Activated CD4-positive, alpha-beta memory T cell treated with anti-CD3 and anti-CD28 coated beads for 36 hours (primary cell): ENCODE results near the gene PYGO1. TPM values are rescaled to one million over a fixed set of nuclear protein-coding genes. Genes with fewer than 3 reads are reported as not detected.
"Not testable (repeated sequence)": the region's sequence is repeated elsewhere in the genome, so short reads cannot be mapped to it uniquely, and the experiment has no call there.

Source experiments
- CTCF ChIA-PET: fragments of 350-600 bp; sonication (Branson Sonifier 250); formaldehyde crosslinking; loops from one replicate; lab custom pipeline; 2021; ENCODE audit warnings: antibody characterized with exemption, inconsistent platforms; lab: Charles Lee
- POLR2A ChIA-PET: fragments of 350-600 bp; sonication (Branson Sonifier 250); formaldehyde crosslinking; loops from one replicate; lab custom pipeline; 2021; ENCODE audit warnings: antibody characterized with exemption; lab: Charles Lee
- DNase-seq: peaks from one replicate; pipeline ENCODE4 v3.0.0-alpha.2; 2020
- H3K27ac Mint-ChIP-seq: one replicate; pipeline ENCODE4 v1.8.0; 2021; ENCODE audit warnings: mixed read lengths
- H3K27me3 Mint-ChIP-seq: one replicate; pipeline ENCODE4 v1.8.0; 2021; ENCODE audit warnings: mixed read lengths
- H3K36me3 Mint-ChIP-seq: one replicate; pipeline ENCODE4 v1.8.0; 2021; ENCODE audit warnings: mixed read lengths
- H3K4me1 Mint-ChIP-seq: one replicate; pipeline ENCODE4 v1.8.0; 2021; ENCODE audit warnings: low read depth, mixed read lengths
- H3K4me3 Mint-ChIP-seq: one replicate; pipeline ENCODE4 v1.8.0; 2021; ENCODE audit warnings: mild to moderate bottlenecking, mixed read lengths
- H3K9me3 Mint-ChIP-seq: one replicate; pipeline ENCODE4 v1.8.0; 2021; ENCODE audit warnings: mixed read lengths
- intact Hi-C: fragments of 100-400 bp; cut with micrococcal nuclease; formaldehyde crosslinking; loops from one replicate; pipeline ENCODE4 v1.15.1; 2023
- total RNA-seq, 2 experiments: library from RNA; stranded (reverse); gene quantifications; one replicate each; pipeline ENCODE4 v1.2.3, GENCODE V29; 2021

Gene PYGO1
- total RNA-seq, 2 experiments from 2014 or later = not detected

DNA sequence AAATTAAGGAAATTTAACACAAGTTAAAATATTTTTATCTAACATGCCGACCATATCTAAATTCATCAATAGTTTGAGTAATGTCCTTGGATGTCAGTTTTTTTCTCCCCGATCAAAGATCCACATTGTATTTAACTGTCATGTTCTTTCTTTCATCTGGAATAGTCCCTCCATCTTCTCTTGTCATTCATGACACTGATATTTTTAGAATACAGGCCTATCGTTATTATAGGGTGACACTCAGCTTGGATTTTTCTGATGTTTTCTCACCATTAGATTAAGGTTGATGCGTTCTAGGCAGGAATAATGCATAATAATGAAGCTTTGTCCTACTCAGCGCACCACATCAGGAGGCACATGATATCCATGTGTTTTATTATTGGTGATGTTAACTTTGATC, 13.2 kb upstream of the PYGO1 start:
- intact Hi-C loops = no loop called here
- Mint-ChIP-seq H3K27me3 (peaks cover 4% of the 10 kb centered on the region), H3K4me1 (no peaks in the 10 kb centered on the region), H3K36me3 (no peaks in the 10 kb centered on the region), H3K9me3 (no peaks in the 10 kb centered on the region), H3K4me3 (no peak overlapping the region), H3K27ac (no peak overlapping the region)
- DNase-seq = no peak
- ChIA-PET CTCF (interaction anchor here (0.7 kb wide), 1 partner anchor 759 kb away, joined by 3 read pairs; no protein-coding TSS in a partner anchor), POLR2A (no interaction called here)

DNA sequence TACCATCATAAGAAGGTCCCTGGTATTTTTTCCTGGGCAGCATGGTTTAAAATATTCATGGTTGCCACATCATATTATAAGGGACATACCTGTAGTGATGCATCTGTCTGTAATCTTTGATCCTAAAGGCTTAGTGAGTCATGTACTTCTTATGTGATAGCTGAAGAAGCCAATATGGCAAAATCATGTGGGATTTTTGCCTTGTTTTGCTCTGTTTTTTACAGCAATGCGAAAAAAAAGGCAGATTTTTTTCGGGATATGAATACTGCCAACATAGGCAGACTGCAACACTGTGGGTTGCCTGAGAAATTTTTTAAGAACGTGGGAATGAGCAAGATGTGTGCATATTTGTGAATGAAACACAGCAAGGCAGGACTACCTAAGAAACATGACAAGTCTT, 11.3 kb upstream of the PYGO1 start:
- Mint-ChIP-seq H3K27ac (no peak overlapping the region), H3K27me3 (peaks cover 4% of the 10 kb centered on the region), H3K4me3 (no peak overlapping the region), H3K9me3 (no peaks in the 10 kb centered on the region), H3K4me1 (no peaks in the 10 kb centered on the region), H3K36me3 (no peaks in the 10 kb centered on the region)
- ChIA-PET CTCF (no interaction called here), POLR2A (no interaction called here)
- intact Hi-C loops = no loop called here
- DNase-seq = no peak

DNA sequence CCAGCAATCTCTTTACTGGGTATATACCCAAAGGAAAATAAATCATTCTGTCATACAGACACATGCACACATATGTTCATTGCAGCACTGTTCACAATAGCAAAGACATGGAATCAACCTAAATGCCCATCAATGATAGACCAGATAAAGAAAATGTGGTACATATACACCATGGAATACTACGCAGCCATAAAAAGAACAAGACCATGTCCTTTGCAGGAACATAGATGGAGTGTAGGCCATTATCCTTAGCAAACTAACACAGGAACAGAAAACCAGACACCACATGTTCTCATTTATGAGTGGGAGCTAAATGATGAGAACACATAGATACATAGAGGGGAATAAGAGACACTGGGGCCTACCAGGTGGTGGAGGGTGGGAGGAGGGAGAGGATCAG, 4.9 kb upstream of the PYGO1 start:
- peaks cover 28% of the 10 kb centered on the region for H3K27me3 Mint-ChIP-seq
- CTCF ChIA-PET = interaction anchor here (1.1 kb wide), 1 partner anchor 66 kb away, joined by 3 read pairs; no protein-coding TSS in a partner anchor
- H3K27ac Mint-ChIP-seq, H3K36me3 Mint-ChIP-seq, intact Hi-C loops, DNase-seq, H3K4me1 Mint-ChIP-seq, H3K9me3 Mint-ChIP-seq, POLR2A ChIA-PET, H3K4me3 Mint-ChIP-seq: not testable (repeated sequence)

DNA sequence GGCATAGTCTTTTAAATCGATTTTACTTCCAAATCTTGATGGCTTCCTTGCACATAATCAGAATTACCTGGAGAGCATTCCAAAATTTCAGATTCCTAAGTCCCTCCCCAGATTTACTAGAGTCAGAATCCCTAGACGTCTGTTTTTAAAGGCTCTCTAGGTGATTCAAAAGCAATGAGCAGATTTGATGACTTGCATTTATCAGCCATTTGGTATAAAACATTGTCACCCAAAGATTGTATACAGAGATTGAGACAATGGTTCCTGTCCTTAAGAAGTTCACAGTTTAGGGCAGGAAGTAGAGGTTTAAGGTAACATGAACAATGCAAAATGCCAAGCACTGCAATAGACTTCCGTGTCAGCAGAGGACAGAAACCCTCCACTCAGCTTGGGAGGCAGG, 2.6 kb upstream of the PYGO1 start:
- Mint-ChIP-seq H3K4me1 (no peaks in the 10 kb centered on the region), H3K4me3 (no peak overlapping the region), H3K27me3 (peaks cover 27% of the 10 kb centered on the region), H3K36me3 (no peaks in the 10 kb centered on the region), H3K27ac (no peak overlapping the region), H3K9me3 (no peaks in the 10 kb centered on the region)
- POLR2A ChIA-PET = no interaction called here
- intact Hi-C loops = no loop called here
- DNase-seq = no peak
- CTCF ChIA-PET = no interaction called here

DNA sequence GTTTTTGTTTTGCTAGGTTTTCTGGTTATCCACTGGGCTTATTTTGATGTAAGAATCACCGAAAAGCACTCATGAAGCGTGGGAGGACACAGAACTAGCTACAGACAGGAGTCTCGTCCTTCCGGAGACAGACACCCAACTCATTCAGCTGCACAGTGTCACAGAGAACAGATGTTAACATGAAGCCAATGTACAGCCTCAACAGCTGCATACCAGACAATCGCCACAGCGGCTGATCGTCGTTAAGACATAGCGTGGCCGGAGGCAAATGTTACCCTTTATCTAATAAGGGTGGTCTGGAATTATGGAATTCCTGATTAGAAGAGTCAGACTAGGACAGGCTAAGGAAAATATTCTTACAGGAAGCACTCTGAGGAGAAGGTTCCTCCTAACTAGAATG, 1.1 kb upstream of the PYGO1 start:
- ChIA-PET POLR2A (no interaction called here), CTCF (no interaction called here)
- H3K36me3 Mint-ChIP-seq = no peaks in the 10 kb centered on the region
- H3K27ac Mint-ChIP-seq = no peak overlapping the region
- no peaks in the 10 kb centered on the region for H3K4me1 Mint-ChIP-seq
- H3K9me3 Mint-ChIP-seq = no peaks in the 10 kb centered on the region
- H3K4me3 Mint-ChIP-seq = peak overlapping the region; percentile 53
- H3K27me3 Mint-ChIP-seq = peaks cover 31% of the 10 kb centered on the region
- no peak for DNase-seq
- intact Hi-C loops = no loop called here

DNA sequence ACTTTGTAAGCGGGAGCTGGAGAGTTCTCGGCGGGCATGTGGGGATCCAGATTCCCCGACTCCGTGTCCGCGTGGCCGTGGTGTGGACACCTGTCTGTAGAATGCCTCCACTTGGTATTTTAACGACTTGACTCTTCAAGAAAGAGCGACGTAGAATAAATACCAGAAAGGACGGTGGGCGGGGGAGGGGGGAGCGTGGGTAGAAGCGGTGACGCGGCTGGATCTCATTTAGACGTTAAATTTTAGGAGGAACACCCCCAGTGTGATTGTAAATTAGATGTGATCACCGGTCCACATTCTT, 620 bp upstream of the PYGO1 start:
- ChIA-PET POLR2A (no interaction called here), CTCF (no interaction called here)
- peaks cover 35% of the 10 kb centered on the region for H3K27me3 Mint-ChIP-seq
- H3K27ac Mint-ChIP-seq = no peak overlapping the region
- no peak overlapping the region for H3K4me3 Mint-ChIP-seq
- no peaks in the 10 kb centered on the region for H3K9me3 Mint-ChIP-seq
- no peak for DNase-seq
- H3K4me1 Mint-ChIP-seq = no peaks in the 10 kb centered on the region
- H3K36me3 Mint-ChIP-seq = no peaks in the 10 kb centered on the region
- intact Hi-C loops = no loop called here

DNA sequence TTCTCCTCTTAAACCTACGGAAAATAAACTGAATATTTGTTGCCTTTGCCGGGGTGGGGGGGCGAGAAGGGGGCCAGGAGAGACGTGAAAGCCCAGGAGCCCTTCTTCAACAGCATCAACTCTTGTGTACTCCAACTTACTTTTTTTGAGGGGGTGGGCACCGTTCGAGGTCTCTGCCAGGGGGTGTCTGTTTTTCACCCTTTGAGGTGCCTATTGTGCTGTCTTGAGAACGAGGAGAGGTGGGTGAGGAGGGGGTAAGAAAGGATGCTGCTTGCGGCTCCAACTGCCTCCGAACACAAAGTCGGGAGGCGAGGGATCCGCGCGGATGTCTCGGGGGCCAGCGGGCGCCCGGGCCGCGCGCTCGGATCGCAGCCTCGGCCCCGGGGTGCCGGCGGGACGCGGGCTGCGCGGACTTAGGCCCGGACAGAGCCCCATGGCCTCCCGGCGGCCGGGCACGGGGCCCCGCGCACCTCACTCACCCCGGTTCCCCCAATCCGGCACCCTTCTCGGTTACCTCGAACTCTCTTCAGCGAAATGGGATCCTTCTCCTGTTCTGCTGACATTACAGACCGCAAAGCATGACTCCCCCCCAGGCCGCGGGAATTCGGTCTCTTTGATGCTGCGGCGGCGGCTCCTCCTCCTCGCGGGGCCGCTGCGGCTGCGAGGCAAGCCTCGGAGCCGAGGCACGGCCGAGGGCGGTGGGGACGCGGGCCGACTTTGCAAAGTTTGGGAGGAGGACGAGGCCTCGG, 650 bp downstream of the PYGO1 start:
- DNase-seq = peak; percentile 15
- CTCF ChIA-PET = no interaction called here

DNA sequence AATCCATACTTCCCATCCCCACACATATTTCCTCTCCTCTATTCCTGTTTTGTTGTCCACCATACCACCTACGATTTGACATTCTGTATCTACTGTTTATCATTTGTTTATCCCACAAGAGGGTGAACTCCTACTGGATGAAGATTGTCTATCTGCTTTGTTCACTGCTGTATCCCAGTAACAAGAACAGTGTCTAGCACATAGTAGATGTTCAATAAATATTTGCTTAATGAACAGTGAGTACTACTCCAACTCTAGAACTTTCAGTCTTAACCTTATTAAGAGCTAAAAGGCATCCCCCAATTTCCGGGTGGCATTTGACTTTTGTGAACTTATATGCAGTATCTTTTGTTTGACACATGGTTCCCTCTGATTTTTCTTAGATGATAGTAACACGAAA, 1.3 kb downstream of the PYGO1 start:
- intact Hi-C loops = no loop called here
- no peaks in the 10 kb centered on the region for H3K9me3 Mint-ChIP-seq
- H3K27ac Mint-ChIP-seq = no peak overlapping the region
- H3K4me3 Mint-ChIP-seq = no peak overlapping the region
- ChIA-PET POLR2A (no interaction called here), CTCF (no interaction called here)
- no peaks in the 10 kb centered on the region for H3K4me1 Mint-ChIP-seq
- DNase-seq = no peak
- H3K36me3 Mint-ChIP-seq = no peaks in the 10 kb centered on the region
- peaks cover 39% of the 10 kb centered on the region for H3K27me3 Mint-ChIP-seq

More for the DNA sequence above, 650 bp downstream of the PYGO1 start:
- H3K9me3 Mint-ChIP-seq = no peaks in the 10 kb centered on the region
- no peaks in the 10 kb centered on the region for H3K4me1 Mint-ChIP-seq
- no peaks in the 10 kb centered on the region for H3K36me3 Mint-ChIP-seq
- peak overlapping the region; percentile 30 for H3K4me3 Mint-ChIP-seq
- H3K27me3 Mint-ChIP-seq = peaks cover 38% of the 10 kb centered on the region
- intact Hi-C loops = no loop called here
- POLR2A ChIA-PET = no interaction called here
- H3K27ac Mint-ChIP-seq = no peak overlapping the region

DNA sequence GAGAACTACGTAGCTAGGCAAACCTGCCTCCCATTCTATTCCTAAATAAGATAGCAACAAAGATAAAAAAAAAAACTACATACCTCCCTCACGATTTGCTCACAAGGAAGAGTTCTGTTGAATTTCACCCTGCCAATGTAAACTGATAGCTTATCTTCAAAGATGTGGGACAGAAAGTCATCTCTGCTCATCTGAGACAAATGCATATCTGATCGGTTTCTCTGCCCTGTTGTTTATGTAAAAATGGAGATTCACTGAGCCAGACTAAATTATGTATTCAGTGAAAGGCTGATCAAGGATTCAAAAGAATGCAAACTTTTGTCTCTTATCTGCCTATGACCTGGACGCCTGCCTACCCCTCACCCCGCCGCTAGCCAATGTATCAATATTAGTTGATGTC, 11.2 kb downstream of the PYGO1 start:
- Mint-ChIP-seq H3K9me3 (no peaks in the 10 kb centered on the region), H3K27me3 (peaks cover 26% of the 10 kb centered on the region), H3K4me3 (no peak overlapping the region), H3K4me1 (no peaks in the 10 kb centered on the region), H3K36me3 (no peaks in the 10 kb centered on the region), H3K27ac (no peak overlapping the region)
- ChIA-PET POLR2A (no interaction called here), CTCF (no interaction called here)
- no peak for DNase-seq
- intact Hi-C loops = no loop called here

DNA sequence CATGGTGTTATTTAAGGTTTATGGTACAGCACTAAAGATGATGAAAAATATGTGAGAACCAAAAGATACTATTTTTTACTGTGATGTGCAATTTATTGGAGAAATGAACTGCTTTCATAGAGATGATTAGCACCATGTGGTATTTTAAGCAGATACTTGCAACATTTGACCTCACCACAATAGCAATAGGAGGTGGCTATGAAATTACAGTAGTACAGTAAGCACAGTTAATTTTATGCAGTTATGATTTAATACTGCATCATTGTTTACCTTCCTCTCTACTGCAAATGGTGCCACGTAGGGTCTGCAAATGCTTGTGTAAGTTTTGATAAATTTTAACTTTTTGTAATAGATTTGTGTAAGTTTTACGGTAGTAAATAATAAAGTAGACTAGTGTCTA, 14.0 kb downstream of the PYGO1 start:
- POLR2A ChIA-PET = no interaction called here

DNA sequence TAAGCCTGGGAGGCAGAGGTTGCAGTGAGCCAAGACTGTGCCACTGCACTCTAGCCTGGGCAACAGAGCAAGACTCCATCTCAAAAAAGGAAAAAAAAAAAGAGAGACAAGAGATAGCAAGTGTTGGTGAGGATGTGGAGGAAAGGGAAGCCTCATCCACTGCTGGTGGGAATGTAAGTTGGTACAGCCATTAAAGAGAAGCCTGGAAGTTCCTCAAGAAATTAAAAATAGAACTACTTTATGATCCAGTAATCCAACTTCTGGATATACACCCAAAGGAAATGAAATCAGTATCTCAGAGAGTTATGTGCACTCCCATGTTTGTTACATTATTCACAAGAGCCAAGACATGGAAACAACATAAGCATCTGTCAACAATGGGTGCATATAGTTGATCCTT, 14.9 kb downstream of the PYGO1 start:
- H3K4me1 Mint-ChIP-seq = no peaks in the 10 kb centered on the region
- H3K27ac Mint-ChIP-seq = no peak overlapping the region
- peaks cover 28% of the 10 kb centered on the region for H3K27me3 Mint-ChIP-seq
- intact Hi-C loops = no loop called here
- no peaks in the 10 kb centered on the region for H3K36me3 Mint-ChIP-seq
- ChIA-PET POLR2A (no interaction called here), CTCF (no interaction called here)
- no peak for DNase-seq
- H3K4me3 Mint-ChIP-seq = no peak overlapping the region
- H3K9me3 Mint-ChIP-seq = peaks cover 3% of the 10 kb centered on the region

More for the DNA sequence above, 14.0 kb downstream of the PYGO1 start:
- intact Hi-C loops = no loop called here
- Mint-ChIP-seq H3K27me3 (peaks cover 29% of the 10 kb centered on the region), H3K4me1 (no peaks in the 10 kb centered on the region), H3K27ac (no peak overlapping the region), H3K9me3 (peaks cover 3% of the 10 kb centered on the region), H3K4me3 (no peak overlapping the region), H3K36me3 (no peaks in the 10 kb centered on the region)
- CTCF ChIA-PET = no interaction called here
- DNase-seq = no peak

DNA sequence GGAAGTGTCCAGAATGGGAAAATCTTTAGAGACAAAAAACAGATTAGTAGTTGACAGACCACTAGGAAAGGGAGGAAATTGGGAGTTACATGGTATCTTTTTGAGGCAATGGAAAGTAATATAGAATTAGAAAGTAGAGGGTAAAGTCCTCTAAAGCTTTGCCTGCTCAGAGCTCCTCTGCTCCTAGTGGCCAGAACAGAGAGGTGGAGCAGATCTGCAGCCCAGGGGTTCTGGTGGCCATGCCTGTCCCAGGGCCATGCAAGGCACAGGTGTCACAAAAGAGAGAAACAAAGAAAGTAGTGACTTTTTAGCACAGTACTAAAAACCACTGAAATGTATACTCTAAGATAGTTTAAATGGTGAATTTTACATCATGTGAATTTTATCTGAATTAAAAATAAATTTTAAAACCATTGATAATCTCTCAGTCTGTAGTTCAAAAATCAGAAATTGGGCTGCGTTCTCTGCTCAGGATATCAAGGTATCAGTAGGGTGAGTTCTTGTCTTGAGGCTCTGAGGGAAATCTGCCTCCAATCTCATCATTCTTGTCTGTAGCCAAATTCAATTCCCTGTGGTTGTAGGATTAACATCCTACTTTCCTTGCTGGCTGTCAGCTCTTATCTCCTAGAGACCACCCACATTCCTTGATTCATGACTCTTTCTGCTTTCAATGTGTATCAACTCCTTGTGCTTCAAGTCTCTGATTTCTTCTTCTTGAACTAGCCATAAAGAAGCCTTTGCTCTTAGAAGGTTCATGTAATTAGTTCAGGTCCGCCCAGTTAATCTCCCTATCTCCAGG, 23.6 kb downstream of the PYGO1 start:
- intact Hi-C loops = no loop called here
- Mint-ChIP-seq H3K9me3 (peaks cover 5% of the 10 kb centered on the region), H3K36me3 (no peaks in the 10 kb centered on the region), H3K4me1 (no peaks in the 10 kb centered on the region), H3K4me3 (no peak overlapping the region), H3K27ac (no peak overlapping the region), H3K27me3 (peaks cover 5% of the 10 kb centered on the region)
- ChIA-PET CTCF (no interaction called here), POLR2A (no interaction called here)
- DNase-seq = no peak

DNA sequence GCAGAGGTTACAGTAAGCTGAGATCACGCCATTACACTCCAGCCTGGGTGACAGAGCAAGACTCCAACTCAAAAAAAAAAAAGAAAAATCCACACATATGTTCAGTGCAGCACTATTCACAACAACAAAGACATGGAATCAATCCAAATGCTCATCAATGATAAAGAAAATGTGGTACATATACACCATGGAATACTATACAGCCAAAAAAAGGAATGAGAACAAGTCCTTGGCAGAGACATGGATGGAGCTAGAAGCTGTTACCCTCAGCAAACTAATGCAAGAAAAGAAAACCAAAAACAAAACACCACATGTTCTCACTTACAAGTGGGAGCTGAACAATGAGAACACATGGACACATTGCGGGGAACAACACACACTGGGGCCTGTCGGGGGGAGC, 25.5 kb downstream of the PYGO1 start:
- Mint-ChIP-seq H3K27me3 (peaks cover 3% of the 10 kb centered on the region), H3K4me1 (no peaks in the 10 kb centered on the region), H3K4me3 (no peak overlapping the region), H3K36me3 (no peaks in the 10 kb centered on the region), H3K9me3 (peaks cover 5% of the 10 kb centered on the region), H3K27ac (no peak overlapping the region)
- intact Hi-C loops = no loop called here
- CTCF ChIA-PET = no interaction called here
- POLR2A ChIA-PET = no interaction called here
- DNase-seq = no peak
